WTC11 (cell line): ENCODE results near the gene MAP3K7. TPM values are rescaled to one million over a fixed set of nuclear protein-coding genes. Genes with fewer than 3 reads are reported as not detected.

Experiments
- ATAC-seq: fragments of 200-7000 bp; cut with Tn5 transposase; 2 replicates; pipeline ENCODE4 v1.10.0; 2021; ENCODE audit warnings: mild to moderate bottlenecking, moderate library complexity
- CTCF ChIA-PET: fragments of 300-600 bp; sonication (Branson Sonifier 250); formaldehyde crosslinking; loops from one replicate; lab custom pipeline; 2021; ENCODE audit warnings: antibody characterized with exemption; lab: Charles Lee
- POLR2A ChIA-PET: fragments of 350-600 bp; sonication (Branson Sonifier 250); formaldehyde crosslinking; loops from one replicate; lab custom pipeline; 2021; ENCODE audit warnings: antibody characterized with exemption; lab: Charles Lee
- DNase-seq: peaks from one replicate; pipeline ENCODE4 v3.0.0; 2021; ENCODE audit warnings: low spot score
- H3K27ac Mint-ChIP-seq: 2 replicates; pipeline ENCODE4 v1.8.0; 2021; ENCODE audit warnings: mixed read lengths
- H3K27me3 Mint-ChIP-seq: 2 replicates; pipeline ENCODE4 v1.8.0; 2021; ENCODE audit warnings: low read depth, mild to moderate bottlenecking, moderate library complexity, mixed read lengths
- H3K36me3 Mint-ChIP-seq: 2 replicates; pipeline ENCODE4 v1.8.0; 2021; ENCODE audit warnings: mixed read lengths
- H3K4me1 Mint-ChIP-seq: 2 replicates; pipeline ENCODE4 v1.8.0; 2022; ENCODE audit warnings: mixed read lengths
- H3K4me3 Mint-ChIP-seq: 2 replicates; pipeline ENCODE4 v1.8.0; 2021; ENCODE audit warnings: mild to moderate bottlenecking, moderate library complexity, mixed read lengths
- H3K9me3 Mint-ChIP-seq: 2 replicates; pipeline ENCODE4 v1.8.0; 2021; ENCODE audit warnings: mixed read lengths
- AR ChIP-seq: fragments of 250-450 bp; sonication (Bioruptor Pico); IDR thresholded peaks from 2 replicates; pipeline ENCODE4 v1.9.0; 2021; ENCODE audit warnings: mild to moderate bottlenecking
- ATF3 ChIP-seq: sonication (generic); formaldehyde crosslinking; conservative IDR thresholded peaks from 2 replicates; pipeline ENCODE4 v1.8.1; 2022; ENCODE audit warnings: mild to moderate bottlenecking, missing genetic modification reagents
- CTCF ChIP-seq: fragments of 200-600 bp; IDR thresholded peaks from 2 replicates; pipeline ENCODE4 v1.8.0; 2022; ENCODE audit warnings: antibody characterized with exemption
- GABPB1 ChIP-seq: sonication (generic); formaldehyde crosslinking; IDR thresholded peaks from 2 replicates; pipeline ENCODE4 v1.8.1; 2023; ENCODE audit warnings: mild to moderate bottlenecking, missing genetic modification reagents
- GTF2I ChIP-seq: fragments of 250-450 bp; sonication (Bioruptor Pico); conservative IDR thresholded peaks from 2 replicates; pipeline ENCODE4 v1.4.0; 2021; ENCODE audit warnings: mild to moderate bottlenecking
- NFE2L1 ChIP-seq: sonication (generic); formaldehyde crosslinking; IDR thresholded peaks from 2 replicates; pipeline ENCODE4 v1.8.1; 2023; ENCODE audit warnings: missing genetic modification reagents
- NR1H2 ChIP-seq: sonication (generic); formaldehyde crosslinking; IDR thresholded peaks from 2 replicates; pipeline ENCODE4 v1.9.0; 2021; ENCODE audit warnings: mild to moderate bottlenecking, moderate library complexity, missing genetic modification reagents
- NR2C2 ChIP-seq: sonication (generic); formaldehyde crosslinking; IDR thresholded peaks from 2 replicates; pipeline ENCODE4 v1.8.0; 2022; ENCODE audit warnings: mild to moderate bottlenecking, missing genetic modification reagents
- PRDM15 ChIP-seq: sonication (generic); formaldehyde crosslinking; IDR thresholded peaks from 2 replicates; pipeline ENCODE4 v1.8.0; 2022; ENCODE audit warnings: missing genetic modification reagents
- PREB ChIP-seq: sonication (generic); formaldehyde crosslinking; IDR thresholded peaks from 2 replicates; pipeline ENCODE4 v1.8.1; 2022; ENCODE audit warnings: mild to moderate bottlenecking, missing genetic modification reagents, moderate library complexity, borderline replicate concordance
- PRRX2 ChIP-seq: fragments of 250-450 bp; sonication (Bioruptor Pico); IDR thresholded peaks from 2 replicates; pipeline ENCODE4 v1.8.0; 2021; ENCODE audit warnings: mild to moderate bottlenecking
- USF2 ChIP-seq: sonication (generic); formaldehyde crosslinking; IDR thresholded peaks from 2 replicates; pipeline ENCODE4 v1.8.1; 2023; ENCODE audit warnings: mild to moderate bottlenecking, missing genetic modification reagents, moderate library complexity
- ZBTB43 ChIP-seq: sonication (generic); formaldehyde crosslinking; IDR thresholded peaks from 2 replicates; pipeline ENCODE4 v1.8.1; 2023; ENCODE audit warnings: mild to moderate bottlenecking, missing genetic modification reagents
- ZNF121 ChIP-seq: sonication (generic); formaldehyde crosslinking; IDR thresholded peaks from 2 replicates; pipeline ENCODE4 v1.8.0; 2023; ENCODE audit warnings: missing genetic modification reagents
- ZNF281 ChIP-seq: sonication (generic); formaldehyde crosslinking; IDR thresholded peaks from 2 replicates; pipeline ENCODE4 v1.8.0; 2023; ENCODE audit warnings: mild to moderate bottlenecking, missing genetic modification reagents
- ZNF425 ChIP-seq: fragments of 250-450 bp; sonication (Bioruptor Pico); conservative IDR thresholded peaks from 2 replicates; pipeline ENCODE4 v1.9.0; 2021; ENCODE audit warnings: mild to moderate bottlenecking
- ZNF671 ChIP-seq: fragments of 250-450 bp; sonication (Bioruptor Pico); IDR thresholded peaks from 2 replicates; pipeline ENCODE4 v1.8.0; 2021; ENCODE audit warnings: mild to moderate bottlenecking
- total RNA-seq: library from RNA; stranded (reverse); gene quantifications from 3 replicates; pipeline ENCODE4 v1.2.3, GENCODE V29; 2021

MAP3K7 gene
- total RNA-seq, 1 experiment from 2014 or later = 36.7 TPM

- ATAC-seq = no peak
- Mint-ChIP-seq H3K4me1 (no peaks in the 10 kb centered on the region), H3K36me3 (peaks cover 32% of the 10 kb centered on the region), H3K27me3 (no peaks in the 10 kb centered on the region), H3K4me3 (no peak overlapping the region), H3K9me3 (no peaks in the 10 kb centered on the region), H3K27ac (no peak overlapping the region)
- DNase-seq = no peak
- ChIA-PET POLR2A (no interaction called here), CTCF (interaction anchor here (0.6 kb wide), 1 partner anchor 430 kb away, joined by 8 read pairs; no protein-coding TSS in a partner anchor)
- TF ChIP-seq ZNF281 (no peak), PREB (CRISPR knock-in tag) (no peak), GABPB1 (no peak), ATF3 (no peak), ZBTB43 (CRISPR knock-in tag) (no peak), PRDM15 (no peak), USF2 (CRISPR knock-in tag) (no peak), NFE2L1 (CRISPR knock-in tag) (no peak), ZNF121 (CRISPR knock-in tag) (no peak)
These were observed 70.7 kb downstream of the MAP3K7 start for GRCh38 chr6:90516074-90516660.

GRCh38 chr6:90514496-90514895 lies 72.4 kb downstream of the MAP3K7 start:
- no peak for DNase-seq
- TF ChIP-seq NR1H2 (CRISPR knock-in tag) (no peak), ZNF671 (CRISPR knock-in tag) (no peak), ZNF425 (CRISPR knock-in tag) (no peak), GTF2I (CRISPR knock-in tag) (no peak), PRRX2 (CRISPR knock-in tag) (no peak), AR (CRISPR knock-in tag) (no peak), NR2C2 (no peak), CTCF (no peak)

More at GRCh38 chr6:90514496-90514895, 72.4 kb downstream of the MAP3K7 start:
- Mint-ChIP-seq H3K27me3 (no peaks in the 10 kb centered on the region), H3K4me3 (no peak overlapping the region), H3K9me3 (no peaks in the 10 kb centered on the region), H3K27ac (no peak overlapping the region), H3K4me1 (no peaks in the 10 kb centered on the region), H3K36me3 (peaks cover 32% of the 10 kb centered on the region)
- CTCF ChIA-PET = no interaction called here
- ATAC-seq = no peak
- POLR2A ChIA-PET = no interaction called here
